H9 (cell line): Measurements from ENCODE around the gene SAMM50. TPM values are rescaled to one million over a fixed set of nuclear protein-coding genes. Genes with fewer than 3 reads are reported as not detected.

Experiments used
- DNase-seq: peaks from one replicate; pipeline ENCODE4 v3.0.0-alpha.2; 2017
- H2AFZ ChIP-seq: one replicate; pipeline ENCODE4 v1.6.1; 2013; ENCODE audit warnings: mild to moderate bottlenecking, low read length, control low read depth, moderate library complexity
- H2AK5ac ChIP-seq: 2 replicates; pipeline ENCODE4 v1.6.1; 2013; ENCODE audit warnings: low read length, control low read depth, mixed read lengths; ENCODE audit not compliant: insufficient read length
- H2BK120ac ChIP-seq: one replicate; pipeline ENCODE4 v1.6.1; 2013; ENCODE audit warnings: low read depth, mild to moderate bottlenecking, low read length, control low read depth, inconsistent platforms; ENCODE audit not compliant: poor library complexity, severe bottlenecking
- H2BK12ac ChIP-seq: 2 replicates; pipeline ENCODE4 v1.6.1; 2013; ENCODE audit warnings: low read length, control low read depth, mixed read lengths, low read depth; ENCODE audit not compliant: insufficient read length
- H2BK15ac ChIP-seq: 2 replicates; pipeline ENCODE4 v1.6.1; 2013; ENCODE audit warnings: low read depth, low read length, control low read depth
- H2BK20ac ChIP-seq: one replicate; pipeline ENCODE4 v1.6.1; 2013; ENCODE audit warnings: low read depth, mild to moderate bottlenecking, low read length, control low read depth, inconsistent platforms; ENCODE audit not compliant: poor library complexity, severe bottlenecking
- H2BK5ac ChIP-seq: 2 replicates; pipeline ENCODE4 v1.6.1; 2013; ENCODE audit warnings: low read length, control low read depth, mixed read lengths; ENCODE audit not compliant: insufficient read length
- H3K14ac ChIP-seq: 2 replicates; pipeline ENCODE4 v1.6.1; 2013; ENCODE audit warnings: low read length, control low read depth; ENCODE audit not compliant: insufficient read depth
- H3K18ac ChIP-seq: 2 replicates; pipeline ENCODE4 v1.6.1; 2013; ENCODE audit warnings: low read depth, mild to moderate bottlenecking, mixed read lengths, low read length, control low read depth; ENCODE audit not compliant: insufficient read length
- H3K23ac ChIP-seq: 2 replicates; pipeline ENCODE4 v1.6.1; 2013; ENCODE audit warnings: low read length, control low read depth, mixed read lengths, low read depth; ENCODE audit not compliant: insufficient read length
- H3K23me2 ChIP-seq: 2 replicates; pipeline ENCODE4 v1.6.1; 2013; ENCODE audit warnings: low read depth, mild to moderate bottlenecking, mixed read lengths, low read length, control low read depth; ENCODE audit not compliant: insufficient read length, poor library complexity, severe bottlenecking
- H3K27ac ChIP-seq: 2 replicates; pipeline ENCODE4 v1.5.1; 2013; ENCODE audit warnings: low read length, control low read depth, mixed read lengths, low read depth; ENCODE audit not compliant: insufficient read length
- H3K27me3 ChIP-seq: 2 replicates; pipeline ENCODE4 v1.6.1; 2013; ENCODE audit warnings: low read length, control low read depth, inconsistent platforms; ENCODE audit not compliant: insufficient read depth
- H3K4ac ChIP-seq: 2 replicates; pipeline ENCODE4 v1.6.1; 2013; ENCODE audit warnings: low read depth, mild to moderate bottlenecking, control low read depth, inconsistent platforms, low read length, moderate library complexity
- H3K4me1 ChIP-seq: 2 replicates; pipeline ENCODE4 v1.6.1; 2013; ENCODE audit warnings: low read length, control low read depth, inconsistent platforms; ENCODE audit not compliant: insufficient read depth
- H3K4me2 ChIP-seq: 2 replicates; pipeline ENCODE4 v1.6.1; 2013; ENCODE audit warnings: low read length, control low read depth, mixed read lengths; ENCODE audit not compliant: insufficient read length, insufficient read depth
- H3K56ac ChIP-seq: 2 replicates; pipeline ENCODE4 v1.6.1; 2013; ENCODE audit warnings: low read depth, mild to moderate bottlenecking, mixed read lengths, low read length, control low read depth; ENCODE audit not compliant: insufficient read length
- H3K79me1 ChIP-seq: 2 replicates; pipeline ENCODE4 v1.6.1; 2013; ENCODE audit warnings: low read depth, mild to moderate bottlenecking, moderate library complexity, low read length, control low read depth, inconsistent platforms; ENCODE audit not compliant: insufficient read depth, poor library complexity, severe bottlenecking
- H3K79me2 ChIP-seq: 2 replicates; pipeline ENCODE4 v1.6.1; 2013; ENCODE audit warnings: low read length, control low read depth, inconsistent platforms; ENCODE audit not compliant: insufficient read depth
- H3K9ac ChIP-seq: 2 replicates; pipeline ENCODE4 v1.6.1; 2013; ENCODE audit warnings: low read length, control low read depth, mixed read lengths; ENCODE audit not compliant: insufficient read length; ENCODE audit errors: extremely low read depth
- H3K9me3 ChIP-seq: one replicate; pipeline ENCODE4 v1.6.1; 2013; ENCODE audit warnings: low read depth, low read length, inconsistent platforms; ENCODE audit not compliant: control insufficient read depth
- H3T11ph ChIP-seq: one replicate; pipeline ENCODE4 v1.6.1; 2013; ENCODE audit warnings: mild to moderate bottlenecking, low read length, control low read depth, inconsistent platforms
- H4K20me1 ChIP-seq: one replicate; pipeline ENCODE4 v1.6.1; 2013; ENCODE audit not compliant: control insufficient read depth, insufficient read length, insufficient read depth
- H4K5ac ChIP-seq: 2 replicates; pipeline ENCODE4 v1.6.1; 2013; ENCODE audit warnings: low read depth, mild to moderate bottlenecking, mixed read lengths, low read length, control low read depth; ENCODE audit not compliant: insufficient read length
- H4K8ac ChIP-seq: replicated peaks from 2 replicates; pipeline ENCODE4 v1.6.1; 2013; ENCODE audit warnings: low read length, control low read depth, mixed read lengths, low read depth; ENCODE audit not compliant: insufficient read length
- H4K91ac ChIP-seq: 2 replicates; pipeline ENCODE4 v1.6.1; 2013; ENCODE audit warnings: low read depth, mild to moderate bottlenecking, moderate library complexity, mixed read lengths, low read length, control low read depth; ENCODE audit not compliant: insufficient read length
- H3K27ac Mint-ChIP-seq, 3 experiments: 2 replicates in 2 of 3; 3 replicates in 1 of 3; pipeline ENCODE4 v1.8.0; 2020 to 2021; ENCODE audit warnings: mixed read lengths in 3 of 3, mild to moderate bottlenecking in 1 of 3, moderate library complexity in 1 of 3
- H3K27me3 Mint-ChIP-seq: 2 replicates; pipeline ENCODE4 v1.8.0; 2021; ENCODE audit warnings: low read depth, mild to moderate bottlenecking, moderate library complexity, mixed read lengths
- H3K36me3 Mint-ChIP-seq, 3 experiments: 2 replicates in 2 of 3; 3 replicates in 1 of 3; pipeline ENCODE4 v1.8.0; 2020 to 2021; ENCODE audit warnings: low read depth in 3 of 3, mixed read lengths in 3 of 3; ENCODE audit not compliant: insufficient read depth in 1 of 3
- H3K4me1 Mint-ChIP-seq, 2 experiments: 2 replicates each; pipeline ENCODE4 v1.8.0; 2020; ENCODE audit warnings: mixed read lengths in 2 of 2
- H3K4me3 Mint-ChIP-seq, 2 experiments: 2 replicates in 1 of 2; 3 replicates in 1 of 2; pipeline ENCODE4 v1.8.0; 2020 to 2021; ENCODE audit warnings: mild to moderate bottlenecking in 2 of 2, mixed read lengths in 2 of 2, moderate library complexity in 1 of 2
- H3K9me3 Mint-ChIP-seq, 2 experiments: 2 replicates in 1 of 2; 3 replicates in 1 of 2; pipeline ENCODE4 v1.8.0; 2020; ENCODE audit warnings: mild to moderate bottlenecking in 2 of 2, mixed read lengths in 2 of 2, moderate library complexity in 1 of 2
- WGBS: extraction: QIAGEN DNeasy Blood & Tissue Kit; methylation state at CpG from one replicate; pipeline ENCODE4 v1.1.7; 2013; ENCODE audit warnings: missing lambda C conversion rate, low lambda C conversion rate, mixed read lengths; ENCODE audit not compliant: insufficient read length; ENCODE audit errors: extremely low coverage; 5-methylcytosine and 5-hydroxymethylcytosine counted together
- total RNA-seq: library from RNA; stranded (reverse); gene quantifications from 2 replicates; pipeline ENCODE4 v1.2.1, GENCODE V29; 2021
- TF ChIP-seq, protein P1 (sequence below): fragments of 200-600 bp; sonication (generic); conservative IDR thresholded peaks from 3 replicates; pipeline ENCODE4 v1.8.0; 2021; ENCODE audit warnings: antibody characterized with exemption, mild to moderate bottlenecking

SAMM50 gene
- total RNA-seq, 1 experiment from 2014 or later = 57.2 TPM

DNA sequence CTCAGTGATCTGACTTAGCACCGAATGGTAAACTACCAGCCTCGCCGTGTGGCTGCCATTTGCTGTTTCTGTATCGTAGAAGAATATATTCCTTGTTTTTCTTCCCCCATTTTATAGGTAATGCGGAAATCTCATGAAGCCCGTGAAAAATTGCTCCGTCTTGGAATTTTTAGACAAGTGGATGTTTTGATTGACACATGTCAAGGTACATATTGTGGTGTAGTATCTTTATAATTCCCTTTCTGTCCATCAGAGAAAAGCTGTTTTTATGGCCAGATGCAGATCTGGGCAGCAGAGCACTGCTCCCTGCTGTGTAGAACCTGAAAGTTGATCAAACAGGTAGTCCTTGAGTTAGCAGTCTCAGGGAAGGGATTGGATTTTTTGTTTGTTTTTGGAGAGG, 13.4 kb downstream of the SAMM50 start:
- Histone ChIP-seq H2BK20ac (no peak overlapping the region), H2BK5ac (no peak overlapping the region), H4K91ac (no peak overlapping the region), H4K8ac (no peak overlapping the region), H2BK120ac (no peak overlapping the region), H2AK5ac (no peak overlapping the region), H2BK15ac (no peak overlapping the region), H3T11ph (no peak overlapping the region), H3K27ac (no peak overlapping the region), H3K4me2 (no peak overlapping the region), H3K23ac (no peak overlapping the region), H3K79me2 (no peaks in the 10 kb centered on the region), H2BK12ac (no peak overlapping the region), H3K4me1 (no peaks in the 10 kb centered on the region), H3K56ac (no peak overlapping the region), H4K20me1 (no peaks in the 10 kb centered on the region), H3K79me1 (no peaks in the 10 kb centered on the region), H3K18ac (no peak overlapping the region), H3K9ac (no peak overlapping the region), H3K9me3 (no peaks in the 10 kb centered on the region), H3K23me2 (no peaks in the 10 kb centered on the region), H3K27me3 (no peaks in the 10 kb centered on the region), H4K5ac (no peak overlapping the region), H3K14ac (no peak overlapping the region), H3K4ac (no peak overlapping the region), H2AFZ (no peak overlapping the region)
- H3K27me3 Mint-ChIP-seq = no peaks in the 10 kb centered on the region
- no peak for DNase-seq
- no CpG with 5 or more reads among the region's 7 CpGs for WGBS
- no peaks in the 10 kb centered on the region for H3K9me3 Mint-ChIP-seq
- H3K27ac Mint-ChIP-seq = no peak overlapping the region
- TF ChIP-seq, protein P1, sequence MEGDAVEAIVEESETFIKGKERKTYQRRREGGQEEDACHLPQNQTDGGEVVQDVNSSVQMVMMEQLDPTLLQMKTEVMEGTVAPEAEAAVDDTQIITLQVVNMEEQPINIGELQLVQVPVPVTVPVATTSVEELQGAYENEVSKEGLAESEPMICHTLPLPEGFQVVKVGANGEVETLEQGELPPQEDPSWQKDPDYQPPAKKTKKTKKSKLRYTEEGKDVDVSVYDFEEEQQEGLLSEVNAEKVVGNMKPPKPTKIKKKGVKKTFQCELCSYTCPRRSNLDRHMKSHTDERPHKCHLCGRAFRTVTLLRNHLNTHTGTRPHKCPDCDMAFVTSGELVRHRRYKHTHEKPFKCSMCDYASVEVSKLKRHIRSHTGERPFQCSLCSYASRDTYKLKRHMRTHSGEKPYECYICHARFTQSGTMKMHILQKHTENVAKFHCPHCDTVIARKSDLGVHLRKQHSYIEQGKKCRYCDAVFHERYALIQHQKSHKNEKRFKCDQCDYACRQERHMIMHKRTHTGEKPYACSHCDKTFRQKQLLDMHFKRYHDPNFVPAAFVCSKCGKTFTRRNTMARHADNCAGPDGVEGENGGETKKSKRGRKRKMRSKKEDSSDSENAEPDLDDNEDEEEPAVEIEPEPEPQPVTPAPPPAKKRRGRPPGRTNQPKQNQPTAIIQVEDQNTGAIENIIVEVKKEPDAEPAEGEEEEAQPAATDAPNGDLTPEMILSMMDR = no peak
- peaks cover 30 to 83% (median 69%) of the 10 kb centered on the region in 3 experiments; a peak in 6 of 7 replicates for H3K36me3 Mint-ChIP-seq
- H3K4me1 Mint-ChIP-seq = no peaks in the 10 kb centered on the region
- no peak overlapping the region for H3K4me3 Mint-ChIP-seq
